ENCODE measurements around the gene SLCO4A1.
A peak's percentile ranks its signal among the peaks of the same experiment; 100 is the strongest.
"Not testable (repeated sequence)": the region's sequence is repeated elsewhere in the genome, so short reads cannot be mapped to it uniquely, and the experiment has no call there.

Gene SLCO4A1

DNA sequence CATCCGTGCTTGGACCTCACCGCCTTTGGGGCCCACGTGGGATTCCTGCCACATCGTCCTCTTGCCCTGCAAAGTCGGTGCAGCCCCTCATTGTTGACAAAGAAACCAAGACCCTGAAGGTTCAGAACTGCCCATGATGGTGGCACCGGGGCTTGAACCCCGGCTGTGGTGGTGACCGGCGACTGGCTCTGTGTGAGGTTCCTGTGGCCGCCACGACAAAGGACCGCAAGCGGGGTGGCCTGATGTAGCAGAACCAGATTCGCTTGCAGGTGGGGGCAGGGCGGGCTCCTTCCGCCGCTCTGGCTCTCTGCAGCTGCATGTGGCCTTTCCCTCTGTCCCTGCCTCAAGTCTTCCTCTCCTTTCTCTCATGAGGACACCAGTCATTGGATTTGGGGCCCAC, 28.7 kb downstream of the SLCO4A1 start:
- H3K4me3 ChIP-seq (ENCODE audit: low read length) = no peak overlapping the region

DNA sequence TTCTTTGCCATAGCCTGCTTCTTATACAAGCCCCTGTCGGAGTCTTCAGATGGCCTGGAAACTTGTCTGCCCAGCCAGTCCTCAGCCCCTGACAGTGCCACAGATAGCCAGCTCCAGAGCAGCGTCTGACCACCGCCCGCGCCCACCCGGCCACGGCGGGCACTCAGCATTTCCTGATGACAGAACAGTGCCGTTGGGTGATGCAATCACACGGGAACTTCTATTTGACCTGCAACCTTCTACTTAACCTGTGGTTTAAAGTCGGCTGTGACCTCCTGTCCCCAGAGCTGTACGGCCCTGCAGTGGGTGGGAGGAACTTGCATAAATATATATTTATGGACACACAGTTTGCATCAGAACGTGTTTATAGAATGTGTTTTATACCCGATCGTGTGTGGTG, 29.5 kb downstream of the SLCO4A1 start:
- H3K4me3 ChIP-seq (ENCODE audit: low read length) = no peak overlapping the region
- DNase-seq (ENCODE audit: low read depth, low spot score) = no peak

More for the DNA sequence above, 28.7 kb downstream of the SLCO4A1 start:
- no peak for DNase-seq (ENCODE audit: low read depth, low spot score)

- H3K4me3 ChIP-seq (ENCODE audit: low read length) = no peak overlapping the region
- no peak for DNase-seq (ENCODE audit: low read depth, low spot score)
Measured at GRCh38 chr20:62674370-62674769, 32.1 kb downstream of the SLCO4A1 start.

GRCh38 chr20:62675156-62675876, 33.0 kb downstream of the SLCO4A1 start:
- no peak for DNase-seq (ENCODE audit: low read depth, low spot score)
- H3K4me3 ChIP-seq (ENCODE audit: low read length) = no peak overlapping the region

GRCh38 chr20:62675877-62676260, 33.6 kb downstream of the SLCO4A1 start:
- DNase-seq (ENCODE audit: low read depth, low spot score) = no peak
- no peak overlapping the region for H3K4me3 ChIP-seq (ENCODE audit: low read length)

DNA sequence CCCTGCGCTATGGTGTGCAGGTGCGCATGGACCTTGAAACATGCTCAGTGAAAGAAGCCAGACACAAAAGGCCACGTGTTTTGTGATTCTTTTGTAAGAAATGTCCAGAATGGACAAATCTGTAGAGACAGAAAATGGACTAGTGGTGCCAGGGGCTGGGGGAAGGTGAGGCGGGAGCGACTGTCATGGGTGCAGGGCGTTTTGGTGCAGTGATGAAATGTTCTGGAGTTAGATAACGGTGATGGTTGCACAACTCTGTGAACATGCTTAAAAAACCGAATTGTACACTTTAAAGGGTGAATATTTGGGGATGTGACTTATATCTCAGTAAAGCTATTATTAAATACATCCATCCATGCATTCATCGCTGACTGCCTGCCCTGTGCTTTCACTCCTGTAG, 34.7 kb downstream of the SLCO4A1 start:
- no peak for DNase-seq (ENCODE audit: low read depth, low spot score)
- no peak overlapping the region for H3K4me3 ChIP-seq (ENCODE audit: low read length)

DNA sequence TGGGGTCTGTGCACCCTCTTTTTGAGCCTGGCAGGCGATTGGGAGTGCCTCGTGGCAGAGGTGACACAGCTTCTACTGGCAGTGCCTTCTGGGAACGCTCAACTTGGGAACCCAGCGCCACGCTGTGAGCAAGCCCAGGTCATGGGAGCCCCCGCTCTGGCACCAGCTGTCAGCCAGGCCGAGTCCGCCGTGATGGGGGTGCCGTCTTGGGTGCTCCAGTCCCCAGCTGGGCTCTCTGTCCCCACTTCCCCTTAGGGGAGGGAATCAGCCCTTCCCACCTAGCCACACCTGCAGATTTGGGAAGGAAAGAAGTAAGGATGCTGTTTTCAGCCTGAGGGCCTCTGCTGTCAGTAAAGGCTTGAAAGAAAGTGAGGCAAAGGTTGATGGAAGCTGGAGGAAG, 35.4 kb downstream of the SLCO4A1 start:
- no peak for DNase-seq (ENCODE audit: low read depth, low spot score)
- no peak overlapping the region for H3K4me3 ChIP-seq (ENCODE audit: low read length)

DNA sequence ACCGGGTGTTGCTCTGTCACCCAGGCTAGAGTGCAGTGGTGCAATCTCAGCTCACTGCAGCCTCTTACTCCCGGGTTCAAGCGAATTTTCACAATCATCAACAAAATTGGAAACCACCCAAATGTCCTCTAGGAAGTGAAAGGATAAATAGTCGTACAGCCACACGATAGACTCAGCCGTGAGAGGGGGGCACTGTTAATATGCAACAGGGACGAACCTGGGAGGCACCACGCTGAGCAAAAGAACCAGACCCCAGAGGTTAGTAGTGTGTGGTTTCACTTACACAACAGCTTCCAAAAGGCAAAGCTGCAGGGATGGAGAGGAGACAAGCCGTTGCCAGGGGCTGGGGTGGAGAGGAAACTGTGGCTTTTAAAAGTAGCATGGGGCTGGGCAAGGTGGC, 36.2 kb downstream of the SLCO4A1 start:
- peak; percentile 48 for DNase-seq (ENCODE audit: low read depth, low spot score)
- no peak overlapping the region for H3K4me3 ChIP-seq (ENCODE audit: low read length)

GRCh38 chr20:62679978-62680589, 37.8 kb downstream of the SLCO4A1 start:
- no peak overlapping the region for H3K4me3 ChIP-seq (ENCODE audit: low read length)
- DNase-seq (ENCODE audit: low read depth, low spot score) = no peak

DNA sequence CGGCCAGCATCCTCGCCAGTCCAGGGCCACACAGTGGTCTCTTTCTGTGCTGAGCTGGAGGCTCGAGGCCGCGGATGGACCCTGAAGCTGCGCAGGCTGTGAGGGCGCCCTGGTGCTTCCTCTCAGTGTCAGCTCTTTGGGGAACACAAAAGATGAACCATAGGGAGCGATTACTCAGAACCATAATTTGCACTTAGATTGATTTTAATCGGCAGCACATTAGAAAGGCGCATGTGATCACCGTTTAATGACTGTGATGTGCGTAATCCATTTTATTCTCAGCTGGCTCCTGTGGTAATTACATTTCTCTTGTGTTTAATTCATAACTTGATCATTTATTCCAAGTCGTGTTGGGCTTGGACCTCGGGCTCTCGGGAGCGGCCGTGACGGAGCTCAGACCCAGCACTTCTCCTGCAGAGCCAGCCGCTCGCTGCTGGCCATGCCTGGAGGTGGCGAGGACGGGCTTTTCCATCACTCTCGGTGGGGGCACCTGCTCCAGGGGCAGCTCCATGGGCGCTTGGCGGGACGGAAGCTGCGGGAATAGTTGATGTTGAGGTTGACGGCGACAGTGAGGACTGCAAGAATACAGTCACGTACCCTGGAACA, 40.7 kb downstream of the SLCO4A1 start:
- DNase-seq (ENCODE audit: low read depth, low spot score) = no peak
- H3K4me3 ChIP-seq (ENCODE audit: low read length) = no peak overlapping the region

DNA sequence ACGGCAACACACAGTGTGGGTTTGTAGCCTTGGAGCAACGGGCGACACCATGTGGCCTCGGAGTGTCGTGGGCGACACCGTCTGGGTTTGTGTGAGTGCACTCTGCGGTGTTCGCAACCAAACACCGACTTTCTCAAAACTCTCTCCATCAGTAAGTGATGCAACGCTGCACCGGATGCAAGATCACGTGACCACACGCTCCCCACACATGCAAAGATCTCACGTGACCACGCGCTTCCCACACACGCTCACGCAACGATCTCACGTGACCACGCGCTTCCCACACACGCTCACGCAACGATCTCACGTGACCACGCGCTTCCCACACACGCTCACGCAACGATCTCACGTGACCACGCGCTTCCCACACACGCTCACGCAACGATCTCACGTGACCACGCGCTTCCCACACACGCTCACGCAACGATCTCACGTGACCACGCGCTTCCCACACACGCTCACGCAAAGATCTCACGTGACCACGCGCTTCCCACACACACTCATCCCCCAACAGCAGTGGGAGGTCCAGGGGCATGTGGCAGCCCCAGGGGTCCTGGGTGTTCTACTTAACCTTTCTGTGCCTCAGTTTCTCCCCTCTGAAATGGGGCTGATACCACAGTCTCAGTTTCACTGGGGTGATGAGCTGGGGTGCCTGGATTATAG, 41.5 kb downstream of the SLCO4A1 start:
- H3K4me3 ChIP-seq (ENCODE audit: low read length); DNase-seq (ENCODE audit: low read depth, low spot score): not testable (repeated sequence)

DNA sequence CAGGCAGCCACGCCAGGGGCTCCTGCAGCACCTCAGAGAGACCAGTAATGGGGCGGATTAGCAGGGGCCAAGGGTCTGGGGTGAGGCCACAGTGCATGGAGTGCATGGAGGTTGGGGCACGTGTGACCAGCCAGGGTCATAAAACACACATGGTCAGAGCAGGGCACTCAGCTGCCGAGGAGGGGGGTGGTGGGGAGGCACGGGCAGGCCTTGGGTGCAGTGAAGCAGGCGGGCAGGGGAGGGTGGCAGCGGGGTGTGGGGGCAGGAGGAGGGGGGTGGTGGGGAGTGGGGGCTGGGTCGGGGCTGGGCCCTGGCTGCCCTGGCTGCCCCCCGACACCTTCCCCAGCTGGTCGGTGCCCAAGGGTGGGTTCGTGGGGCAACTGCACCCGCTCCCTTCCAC, 42.7 kb downstream of the SLCO4A1 start:
- H3K4me3 ChIP-seq (ENCODE audit: low read length) = no peak overlapping the region
- no peak for DNase-seq (ENCODE audit: low read depth, low spot score)

- no peak overlapping the region for H3K4me3 ChIP-seq (ENCODE audit: low read length)
- no peak for DNase-seq (ENCODE audit: low read depth, low spot score)
Measured at GRCh38 chr20:62685781-62686555, 43.7 kb downstream of the SLCO4A1 start.

GRCh38 chr20:62686869-62687830, 44.8 kb downstream of the SLCO4A1 start:
- H3K4me3 ChIP-seq (ENCODE audit: low read length) = no peak overlapping the region
- no peak for DNase-seq (ENCODE audit: low read depth, low spot score)

DNA sequence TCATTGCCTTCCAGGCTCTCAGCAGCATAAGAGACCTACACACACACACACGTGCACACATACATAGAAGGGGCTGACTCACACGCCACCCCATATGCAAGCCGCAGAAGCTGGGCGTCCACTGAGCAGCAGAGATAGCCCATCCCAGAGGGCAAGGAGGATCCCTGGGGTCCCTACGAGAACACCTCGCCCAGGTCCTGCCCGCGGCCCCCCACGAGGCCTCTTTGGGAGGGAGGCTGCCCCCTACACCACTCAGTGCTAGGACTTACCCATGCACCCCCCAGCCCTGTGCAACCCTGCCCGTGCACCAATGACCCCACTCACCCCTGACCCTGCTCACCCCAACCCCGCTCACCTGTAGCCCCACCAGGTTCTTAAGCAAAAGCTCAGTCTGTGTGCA, 45.8 kb downstream of the SLCO4A1 start:
- H3K4me3 ChIP-seq (ENCODE audit: low read length) = no peak overlapping the region
- no peak for DNase-seq (ENCODE audit: low read depth, low spot score)

- no peak for DNase-seq (ENCODE audit: low read depth, low spot score)
Measured at GRCh38 chr20:62688855-62689460, 46.7 kb downstream of the SLCO4A1 start.

GRCh38 chr20:62689861-62690260, 47.6 kb downstream of the SLCO4A1 start:
- DNase-seq (ENCODE audit: low read depth, low spot score) = no peak
- H3K4me3 ChIP-seq (ENCODE audit: low read length) = no peak overlapping the region

More at GRCh38 chr20:62688855-62689460, 46.7 kb downstream of the SLCO4A1 start:
- H3K4me3 ChIP-seq (ENCODE audit: low read length) = no peak overlapping the region

DNA sequence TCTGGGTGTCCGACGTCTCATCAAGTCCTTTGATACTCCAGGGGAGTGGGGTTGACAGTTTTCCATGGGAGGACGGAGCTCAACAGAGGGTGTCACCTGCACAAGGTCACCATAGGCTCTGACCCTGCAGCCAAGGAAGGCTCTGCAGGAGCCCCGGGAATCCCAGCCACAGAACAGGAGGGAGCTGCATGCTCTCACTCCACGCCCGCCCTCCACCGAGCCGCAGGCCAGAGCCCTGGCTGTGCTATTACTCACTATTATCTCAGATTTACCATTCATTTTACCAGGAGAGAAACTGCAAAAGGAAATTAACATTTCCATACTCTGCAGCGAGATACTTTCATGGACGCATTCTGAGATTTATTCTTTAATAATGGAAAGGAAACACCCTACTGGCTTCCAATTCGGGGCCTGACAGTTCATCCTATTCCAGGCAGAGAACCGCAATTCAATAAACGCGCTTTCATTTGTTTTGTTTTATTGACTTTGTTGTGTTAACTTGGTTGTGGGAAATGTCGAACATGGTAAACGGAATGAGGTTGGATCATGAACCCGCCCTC, 48.0 kb downstream of the SLCO4A1 start:
- DNase-seq (ENCODE audit: low read depth, low spot score) = no peak
- no peak overlapping the region for H3K4me3 ChIP-seq (ENCODE audit: low read length)
